ENCODE data around the gene GPATCH4.
"Not testable (repeated sequence)": the region's sequence is repeated elsewhere in the genome, so short reads cannot be mapped to it uniquely, and the experiment has no call there.

GPATCH4 gene

GRCh38 chr1:156574039-156574633, 27.1 kb downstream of the GPATCH4 start:
- DNase-seq (ENCODE audit: low spot score), result peak; percentile 73

GRCh38 chr1:156572663-156573018, 28.6 kb downstream of the GPATCH4 start:
- DNase-seq (ENCODE audit: low spot score), result no peak

- peak; percentile 99 for DNase-seq (ENCODE audit: low spot score)
Measured at GRCh38 chr1:156571919-156572662, 29.2 kb downstream of the GPATCH4 start, which contains the start of gene IQGAP3. IQGAP3 (minus strand) TSS chr1:156572565; CDS start chr1:156572529, 36 bp downstream.

- no peak for DNase-seq (ENCODE audit: low spot score)
Measured at GRCh38 chr1:156571261-156571852, 29.9 kb downstream of the GPATCH4 start.

GRCh38 chr1:156566436-156566835, 34.8 kb downstream of the GPATCH4 start:
- no peak for DNase-seq (ENCODE audit: low spot score)

GRCh38 chr1:156565519-156565918, 35.8 kb downstream of the GPATCH4 start:
- DNase-seq (ENCODE audit: low spot score), result no peak

GRCh38 chr1:156560585-156561163, 40.6 kb downstream of the GPATCH4 start:
- no peak for DNase-seq (ENCODE audit: low spot score)

GRCh38 chr1:156559797-156560385, 41.4 kb downstream of the GPATCH4 start:
- no peak for DNase-seq (ENCODE audit: low spot score)

- DNase-seq (ENCODE audit: low spot score), result no peak
Measured at GRCh38 chr1:156559086-156559796, 42.0 kb downstream of the GPATCH4 start.

GRCh38 chr1:156556354-156556753, 44.9 kb downstream of the GPATCH4 start:
- no peak for DNase-seq (ENCODE audit: low spot score)

- DNase-seq (ENCODE audit: low spot score), result no peak
Measured at GRCh38 chr1:156555715-156556114, 45.6 kb downstream of the GPATCH4 start.

GRCh38 chr1:156554971-156555370, 46.3 kb downstream of the GPATCH4 start:
- DNase-seq (ENCODE audit: low spot score), result no peak

GRCh38 chr1:156553860-156554485, 47.3 kb downstream of the GPATCH4 start:
- no peak for DNase-seq (ENCODE audit: low spot score)

GRCh38 chr1:156552937-156553336, 48.3 kb downstream of the GPATCH4 start:
- DNase-seq (ENCODE audit: low spot score), result not testable (repeated sequence)

GRCh38 chr1:156552518-156552917, 48.8 kb downstream of the GPATCH4 start:
- DNase-seq (ENCODE audit: low spot score), result no peak

- DNase-seq (ENCODE audit: low spot score), result no peak
Measured at GRCh38 chr1:156551869-156552268, 49.4 kb downstream of the GPATCH4 start.

GRCh38 chr1:156551066-156551643, 50.1 kb downstream of the GPATCH4 start:
- no peak for DNase-seq (ENCODE audit: low spot score)

- DNase-seq (ENCODE audit: low spot score), result no peak
Measured at GRCh38 chr1:156550346-156550745, 50.9 kb downstream of the GPATCH4 start.

GRCh38 chr1:156549831-156550230, 51.4 kb downstream of the GPATCH4 start:
- DNase-seq (ENCODE audit: low spot score), result no peak

- no peak for DNase-seq (ENCODE audit: low spot score)
Measured at GRCh38 chr1:156549390-156549789, 51.9 kb downstream of the GPATCH4 start.

GRCh38 chr1:156547982-156548381, 53.3 kb downstream of the GPATCH4 start:
- no peak for DNase-seq (ENCODE audit: low spot score)
